GM12892 (cell line): ENCODE results near the gene ZNF487.
"Not testable (repeated sequence)": the region's sequence is repeated elsewhere in the genome, so short reads cannot be mapped to it uniquely, and the experiment has no call there.

ENCODE experiments used
- POLR2A ChIP-seq: IDR thresholded peaks from 2 replicates; pipeline ENCODE4 v1.6.1; 2011; ENCODE audit warnings: low read depth, low read length, control low read depth
- POLR2AphosphoS5 ChIP-seq: IDR thresholded peaks from 2 replicates; pipeline ENCODE4 v1.6.1; 2011; ENCODE audit warnings: low read depth, low read length, control low read depth
- TAF1 ChIP-seq: IDR thresholded peaks from 2 replicates; pipeline ENCODE4 v1.6.1; 2011; ENCODE audit warnings: low read depth, mild to moderate bottlenecking, control low read depth, low read length, borderline replicate concordance

GRCh38 chr10:43454025-43454424, 17.1 kb downstream of the ZNF487 start:
- TF ChIP-seq POLR2A, POLR2AphosphoS5, TAF1: not testable (repeated sequence)
